MCF 10A (cell line): ENCODE data around the gene ULK3. TPM values are rescaled to one million over a fixed set of nuclear protein-coding genes. Genes with fewer than 3 reads are reported as not detected.

Experiments
- BruUV-seq: library from RNA; stranded (reverse); fragments of 400-500 nt; replicated peaks from 2 replicates; lab custom pipeline; 2021; lab: Mats Ljungman, UMichigan
- CTCF ChIA-PET: fragments of 300-600 bp; sonication (Branson Sonifier 250); formaldehyde crosslinking; extraction: SDS; loops from one replicate; lab custom pipeline; 2021; ENCODE audit warnings: antibody characterized with exemption, inconsistent platforms; lab: Yijun Ruan, JAX
- POLR2A ChIA-PET: fragments of 300-600, 350-650 bp; sonication (Branson Sonifier 250); formaldehyde crosslinking; extraction: SDS; loops from one replicate; lab custom pipeline; 2020; ENCODE audit warnings: antibody characterized with exemption, inconsistent platforms; lab: Yijun Ruan, JAX
- DNase-seq: peaks from one replicate; pipeline ENCODE4 v3.0.0-alpha.2; 2018; ENCODE audit not compliant: unreplicated experiment
- H3K27ac Mint-ChIP-seq: one replicate; pipeline ENCODE4 v1.8.0; 2022; ENCODE audit warnings: mild to moderate bottlenecking, low read depth, mixed read lengths; ENCODE audit not compliant: unreplicated experiment
- H3K27me3 Mint-ChIP-seq: one replicate; pipeline ENCODE4 v1.8.0; 2022; ENCODE audit warnings: mixed read lengths; ENCODE audit not compliant: insufficient read depth, unreplicated experiment
- H3K36me3 Mint-ChIP-seq: one replicate; pipeline ENCODE4 v1.8.0; 2022; ENCODE audit warnings: mild to moderate bottlenecking, moderate library complexity, mixed read lengths; ENCODE audit not compliant: insufficient read depth, unreplicated experiment
- H3K4me1 Mint-ChIP-seq: one replicate; pipeline ENCODE4 v1.8.0; 2022; ENCODE audit warnings: mixed read lengths; ENCODE audit not compliant: insufficient read depth, unreplicated experiment
- H3K4me3 Mint-ChIP-seq: one replicate; pipeline ENCODE4 v1.8.0; 2022; ENCODE audit warnings: mild to moderate bottlenecking, moderate library complexity, mixed read lengths; ENCODE audit not compliant: unreplicated experiment
- H3K9me3 Mint-ChIP-seq: one replicate; pipeline ENCODE4 v1.8.0; 2022; ENCODE audit warnings: mixed read lengths; ENCODE audit not compliant: unreplicated experiment
- intact Hi-C: fragments of 100-400 bp; cut with micrococcal nuclease; formaldehyde crosslinking; loops from 2 replicates; pipeline ENCODE4 v1.14.1; 2022
- total RNA-seq: library from RNA; stranded (reverse); gene quantifications from 2 replicates; pipeline ENCODE4 v1.2.3, GENCODE V29; 2022
- TF ChIP-seq, protein P1 (sequence below): fragments of 200-600 bp; IDR thresholded peaks from one replicate; pipeline ENCODE4 v1.8.0; 2022; ENCODE audit warnings: antibody characterized with exemption, mild to moderate bottlenecking; ENCODE audit not compliant: unreplicated experiment

ULK3 gene
- total RNA-seq, 1 experiment from 2014 or later = 27.6 TPM

DNA sequence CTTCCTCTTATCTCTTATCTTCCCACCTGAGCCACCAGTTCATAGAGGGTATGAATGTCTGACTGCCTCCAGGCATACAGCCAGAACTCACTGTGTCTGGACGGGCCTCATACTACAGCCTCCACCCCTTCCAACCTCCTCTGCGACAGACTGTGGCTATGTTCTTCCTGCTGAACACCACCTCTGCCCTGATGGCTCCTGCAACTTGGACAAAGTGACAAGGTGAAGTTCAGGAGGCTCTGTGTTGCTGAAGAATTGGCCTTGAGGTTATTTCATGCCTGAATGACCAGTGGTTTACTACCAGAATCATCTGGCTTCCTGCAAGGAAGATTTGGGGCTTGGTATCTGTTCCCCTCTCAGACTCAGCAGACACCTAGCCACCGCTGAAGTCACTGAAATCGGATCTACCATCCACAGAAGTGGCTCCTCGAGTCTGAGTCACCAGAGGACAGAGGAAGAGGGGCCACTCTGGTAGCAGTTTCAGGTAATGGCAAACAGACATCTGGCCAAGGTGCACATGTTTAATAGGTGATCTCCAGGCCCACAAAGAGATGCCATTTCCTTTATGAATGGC, 14.2 kb upstream of the ULK3 start:
- H3K27me3 Mint-ChIP-seq = no peaks in the 10 kb centered on the region
- H3K27ac Mint-ChIP-seq = no peak overlapping the region
- no peak for DNase-seq
- BruUV-seq = no TSS peak
- peaks cover 21% of the 10 kb centered on the region for H3K36me3 Mint-ChIP-seq
- H3K9me3 Mint-ChIP-seq = no peaks in the 10 kb centered on the region
- intact Hi-C loops = no loop called here
- no peak overlapping the region for H3K4me3 Mint-ChIP-seq
- no peaks in the 10 kb centered on the region for H3K4me1 Mint-ChIP-seq
- TF ChIP-seq, protein P1, sequence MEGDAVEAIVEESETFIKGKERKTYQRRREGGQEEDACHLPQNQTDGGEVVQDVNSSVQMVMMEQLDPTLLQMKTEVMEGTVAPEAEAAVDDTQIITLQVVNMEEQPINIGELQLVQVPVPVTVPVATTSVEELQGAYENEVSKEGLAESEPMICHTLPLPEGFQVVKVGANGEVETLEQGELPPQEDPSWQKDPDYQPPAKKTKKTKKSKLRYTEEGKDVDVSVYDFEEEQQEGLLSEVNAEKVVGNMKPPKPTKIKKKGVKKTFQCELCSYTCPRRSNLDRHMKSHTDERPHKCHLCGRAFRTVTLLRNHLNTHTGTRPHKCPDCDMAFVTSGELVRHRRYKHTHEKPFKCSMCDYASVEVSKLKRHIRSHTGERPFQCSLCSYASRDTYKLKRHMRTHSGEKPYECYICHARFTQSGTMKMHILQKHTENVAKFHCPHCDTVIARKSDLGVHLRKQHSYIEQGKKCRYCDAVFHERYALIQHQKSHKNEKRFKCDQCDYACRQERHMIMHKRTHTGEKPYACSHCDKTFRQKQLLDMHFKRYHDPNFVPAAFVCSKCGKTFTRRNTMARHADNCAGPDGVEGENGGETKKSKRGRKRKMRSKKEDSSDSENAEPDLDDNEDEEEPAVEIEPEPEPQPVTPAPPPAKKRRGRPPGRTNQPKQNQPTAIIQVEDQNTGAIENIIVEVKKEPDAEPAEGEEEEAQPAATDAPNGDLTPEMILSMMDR = no peak
- ChIA-PET CTCF (interaction anchor here (0.6 kb wide), 1 partner anchor 88 kb away, joined by 5 read pairs; no protein-coding TSS in a partner anchor), POLR2A (interaction anchor here (0.6 to 4.2 kb wide), 3 partner anchors 13 to 49 kb away, joined by 3 to 19 read pairs (median 3); no protein-coding TSS in a partner anchor)

DNA sequence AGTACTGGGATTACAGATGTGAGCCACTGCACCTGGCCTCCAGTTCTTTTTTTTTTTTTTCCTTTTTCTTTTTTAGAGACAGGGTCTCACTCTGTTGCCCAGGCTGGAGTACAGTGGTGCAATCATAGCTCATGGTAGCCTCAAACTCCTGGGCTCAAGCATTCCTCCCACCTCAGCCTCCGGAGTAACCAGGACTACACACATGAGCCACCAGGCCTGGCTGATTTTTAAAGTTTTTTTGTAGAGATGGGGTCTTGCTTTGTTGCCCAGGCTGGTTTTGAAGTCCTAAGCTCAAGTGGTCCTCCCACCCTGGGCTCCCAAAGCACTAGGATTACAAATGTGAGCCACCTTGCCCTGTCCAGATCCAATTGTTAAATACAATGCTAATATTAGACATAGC, 13.6 kb upstream of the ULK3 start:
- TF ChIP-seq, protein P1 = no peak
- H3K4me3 Mint-ChIP-seq = no peak overlapping the region
- H3K27ac Mint-ChIP-seq = no peak overlapping the region
- ChIA-PET POLR2A (interaction anchor here (0.6 to 0.9 kb wide), 3 partner anchors 28 to 49 kb away, joined by 3 to 5 read pairs (median 3); no protein-coding TSS in a partner anchor), CTCF (interaction anchor here (0.5 to 0.6 kb wide), 2 partner anchors 87 to 819 kb away, joined by 3 to 5 read pairs; no protein-coding TSS in a partner anchor)
- intact Hi-C loops = no loop called here
- H3K27me3 Mint-ChIP-seq = no peaks in the 10 kb centered on the region
- no peaks in the 10 kb centered on the region for H3K9me3 Mint-ChIP-seq
- no peak for DNase-seq
- peaks cover 28% of the 10 kb centered on the region for H3K36me3 Mint-ChIP-seq
- no peaks in the 10 kb centered on the region for H3K4me1 Mint-ChIP-seq
- no TSS peak for BruUV-seq

- intact Hi-C loops = no loop called here
- CTCF ChIA-PET = interaction anchor here (0.6 to 1.0 kb wide), 4 partner anchors 15 to 46 kb away, joined by 3 to 4 read pairs (median 4); no protein-coding TSS in a partner anchor
- H3K36me3 Mint-ChIP-seq = peaks cover 34% of the 10 kb centered on the region
- no peak for DNase-seq
- TF ChIP-seq, protein P1 = no peak
- POLR2A ChIA-PET = interaction anchor here (0.7 to 0.9 kb wide), 2 partner anchors 15 to 29 kb away, joined by 3 to 5 read pairs; no protein-coding TSS in a partner anchor
- no peaks in the 10 kb centered on the region for H3K9me3 Mint-ChIP-seq
- H3K27me3 Mint-ChIP-seq = no peaks in the 10 kb centered on the region
- BruUV-seq = no TSS peak
- H3K4me3 Mint-ChIP-seq = no peak overlapping the region
- H3K27ac Mint-ChIP-seq = no peak overlapping the region
- H3K4me1 Mint-ChIP-seq = no peaks in the 10 kb centered on the region
These were observed 12.9 kb upstream of the ULK3 start for GRCh38 chr15:74855857-74856256.

- intact Hi-C loops = no loop called here
- Mint-ChIP-seq H3K4me1 (no peaks in the 10 kb centered on the region), H3K27me3 (no peaks in the 10 kb centered on the region), H3K4me3 (no peak overlapping the region), H3K36me3 (peaks cover 32% of the 10 kb centered on the region), H3K9me3 (no peaks in the 10 kb centered on the region), H3K27ac (no peak overlapping the region)
- TF ChIP-seq, protein P1 = no peak
- ChIA-PET POLR2A (no interaction called here), CTCF (interaction anchor here (1.3 kb wide), 1 partner anchor 47 kb away, joined by 5 read pairs; no protein-coding TSS in a partner anchor)
- DNase-seq = no peak
- no TSS peak for BruUV-seq
These were observed 11.6 kb upstream of the ULK3 start for GRCh38 chr15:74854453-74855022.
